HG03196 (cell line): ENCODE results near the gene SLPI.

Experiments used
- ATAC-seq: cut with Tn5 transposase; IDR thresholded peaks from one replicate; pipeline ENCODE4 v1.9.1; 2021; ENCODE audit not compliant: unreplicated experiment

Gene SLPI

GRCh38 chr20:45254383-45255262, at the start of gene SLPI:
SLPI (minus strand) TSS chr20:45254564; CDS start chr20:45254543, 21 bp downstream.
- no peak for ATAC-seq

GRCh38 chr20:45303586-45304463, 49.5 kb upstream of the SLPI start:
- no peak for ATAC-seq

- no peak for ATAC-seq
Measured at GRCh38 chr20:45301824-45302271, 47.5 kb upstream of the SLPI start.

GRCh38 chr20:45300961-45301360, 46.6 kb upstream of the SLPI start:
- no peak for ATAC-seq

GRCh38 chr20:45299786-45300185, 45.4 kb upstream of the SLPI start:
- ATAC-seq: no peak

- no peak for ATAC-seq
Measured at GRCh38 chr20:45297786-45298497, 43.6 kb upstream of the SLPI start.

GRCh38 chr20:45294659-45295058, 40.3 kb upstream of the SLPI start:
- no peak for ATAC-seq

GRCh38 chr20:45294003-45294368, 39.6 kb upstream of the SLPI start:
- no peak for ATAC-seq

GRCh38 chr20:45293041-45294002, 39.0 kb upstream of the SLPI start:
- ATAC-seq: no peak

GRCh38 chr20:45292343-45292742, 38.0 kb upstream of the SLPI start:
- no peak for ATAC-seq

GRCh38 chr20:45291526-45291925, 37.2 kb upstream of the SLPI start:
- no peak for ATAC-seq

GRCh38 chr20:45290677-45291355, 36.5 kb upstream of the SLPI start:
- no peak for ATAC-seq

- ATAC-seq: no peak
Measured at GRCh38 chr20:45289942-45290676, 35.7 kb upstream of the SLPI start.

GRCh38 chr20:45288860-45289259, 34.5 kb upstream of the SLPI start:
- ATAC-seq: no peak

- no peak for ATAC-seq
Measured at GRCh38 chr20:45288376-45288775, 34.0 kb upstream of the SLPI start.

- no peak for ATAC-seq
Measured at GRCh38 chr20:45283551-45284057, 29.2 kb upstream of the SLPI start.

GRCh38 chr20:45282700-45283550, 28.6 kb upstream of the SLPI start:
- no peak for ATAC-seq

GRCh38 chr20:45279992-45280391, 25.6 kb upstream of the SLPI start:
- no peak for ATAC-seq
